CD14-positive monocyte (primary cell): Measurements from ENCODE around the gene TENM3. TPM values are rescaled to one million over a fixed set of nuclear protein-coding genes. Genes with fewer than 3 reads are reported as not detected.

Experiments used
- DNase-seq, 3 donors: peaks; one replicate each; pipeline ENCODE4 v3.0.0-alpha.2; 2011 to 2022
- H2AFZ ChIP-seq: 2 replicates; pipeline ENCODE4 v1.6.0; 2012; ENCODE audit warnings: mild to moderate bottlenecking, low read depth, low read length, inconsistent platforms; ENCODE audit not compliant: insufficient read depth, poor library complexity, severe bottlenecking
- H3K27ac ChIP-seq, 2 donors: 1 replicate in 1 of 2; 2 replicates in 1 of 2; pipeline ENCODE4 v1.5.1; 2012 to 2013; ENCODE audit warnings: low read length in 2 of 2, control low read depth in 1 of 2, inconsistent platforms in 1 of 2, low read depth in 1 of 2, mild to moderate bottlenecking in 1 of 2
- H3K27me3 ChIP-seq, 2 donors: one replicate each; pipeline versions ENCODE4 v1.6.0 to v1.6.1; 2011 to 2013; ENCODE audit warnings: low read length in 2 of 2; ENCODE audit not compliant: control insufficient read depth in 2 of 2, insufficient read depth in 2 of 2
- H3K36me3 ChIP-seq, 2 donors: replicated peaks in 1 of 2; 1 replicate in 1 of 2; 2 replicates in 1 of 2; pipeline versions ENCODE4 v1.5.1 to v1.6.1; 2012 to 2013; ENCODE audit warnings: low read length in 2 of 2, control low read depth in 1 of 2, inconsistent platforms in 1 of 2, mild to moderate bottlenecking in 1 of 2; ENCODE audit not compliant: insufficient read depth in 2 of 2, control insufficient read depth in 1 of 2
- H3K4me1 ChIP-seq, 2 donors: 1 replicate in 1 of 2; 2 replicates in 1 of 2; pipeline versions ENCODE4 v1.5.1 to v1.6.1; 2012 to 2013; ENCODE audit warnings: low read length in 2 of 2, control low read depth in 1 of 2, inconsistent platforms in 1 of 2, mild to moderate bottlenecking in 1 of 2, moderate library complexity in 1 of 2; ENCODE audit not compliant: insufficient read depth in 2 of 2, control insufficient read depth in 1 of 2
- H3K4me2 ChIP-seq: replicated peaks from 2 replicates; pipeline ENCODE3; 2012; ENCODE audit warnings: low read length, moderate library complexity, mild to moderate bottlenecking; ENCODE audit not compliant: poor library complexity, severe bottlenecking; ENCODE audit errors: extremely low read depth
- H3K4me3 ChIP-seq, 3 experiments: fragments of 200-600 bp in 1 of 3; sonication (generic) in 1 of 3; replicated peaks in 1 of 3; 1 replicate in 2 of 3; 2 replicates in 1 of 3; pipeline ENCODE4 v1.5.1; 2011 to 2013; ENCODE audit warnings: low read length in 3 of 3, mild to moderate bottlenecking in 3 of 3, control low read depth in 2 of 3, low read depth in 2 of 3, inconsistent platforms in 1 of 3, moderate library complexity in 1 of 3
- H3K79me2 ChIP-seq: 2 replicates; pipeline ENCODE4 v1.6.0; 2012; ENCODE audit warnings: mild to moderate bottlenecking, control low read depth, inconsistent platforms, low read length, moderate library complexity; ENCODE audit not compliant: insufficient read depth
- H3K9ac ChIP-seq: 2 replicates; pipeline ENCODE4 v1.6.0; 2017; ENCODE audit warnings: low read length, mild to moderate bottlenecking; ENCODE audit not compliant: insufficient read depth, poor library complexity, severe bottlenecking
- H3K9me3 ChIP-seq, 2 donors: replicated peaks in 1 of 2; 1 replicate in 1 of 2; 2 replicates in 1 of 2; pipeline versions ENCODE4 v1.5.1 to v1.6.1; 2012 to 2013; ENCODE audit warnings: low read length in 2 of 2, control low read depth in 1 of 2; ENCODE audit not compliant: control insufficient read depth in 1 of 2, insufficient read depth in 1 of 2
- H4K20me1 ChIP-seq: 2 replicates; pipeline ENCODE4 v1.6.0; 2012; ENCODE audit warnings: mild to moderate bottlenecking, low read length, control low read depth, moderate library complexity; ENCODE audit not compliant: insufficient read depth
- H3K27ac Mint-ChIP-seq, 7 donors: one replicate each; pipeline ENCODE4 v1.8.0; 2020; ENCODE audit warnings: mild to moderate bottlenecking in 7 of 7, mixed read lengths in 7 of 7, moderate library complexity in 6 of 7, inconsistent platforms in 2 of 7
- H3K27me3 Mint-ChIP-seq, 3 donors: one replicate each; pipeline ENCODE4 v1.8.0; 2021 to 2022; ENCODE audit warnings: low read depth in 3 of 3, mild to moderate bottlenecking in 3 of 3, mixed read lengths in 3 of 3, moderate library complexity in 3 of 3, inconsistent platforms in 1 of 3
- H3K36me3 Mint-ChIP-seq, 2 donors: one replicate each; pipeline ENCODE4 v1.8.0; 2020; ENCODE audit warnings: mixed read lengths in 2 of 2, inconsistent platforms in 1 of 2, mild to moderate bottlenecking in 1 of 2
- H3K4me1 Mint-ChIP-seq: one replicate; pipeline ENCODE4 v1.8.0; 2020; ENCODE audit warnings: mild to moderate bottlenecking, mixed read lengths
- H3K4me3 Mint-ChIP-seq, 2 donors: one replicate each; pipeline ENCODE4 v1.8.0; 2020; ENCODE audit warnings: mild to moderate bottlenecking in 2 of 2, mixed read lengths in 2 of 2, moderate library complexity in 1 of 2
- H3K9me3 Mint-ChIP-seq, 7 donors: one replicate each; pipeline ENCODE4 v1.8.0; 2020 to 2022; ENCODE audit warnings: mixed read lengths in 7 of 7, mild to moderate bottlenecking in 6 of 7, moderate library complexity in 6 of 7, inconsistent platforms in 2 of 7
- WGBS: methylation state at CpG from one replicate; pipeline ENCODE4 v1.1.5; 2013; ENCODE audit warnings: missing lambda C conversion rate; ENCODE audit not compliant: insufficient coverage; 5-methylcytosine and 5-hydroxymethylcytosine counted together
- intact Hi-C, 2 donors: fragments of 100-400 bp; cut with micrococcal nuclease; formaldehyde crosslinking; loops; one replicate each; pipeline versions ENCODE4 v1.15.0 to v1.15.1; 2023
- polyA plus RNA-seq, 3 donors: library from polyadenylated mRNA; depleted of rRNA in 1 of 3; unstranded in 2 of 3; stranded (reverse) in 1 of 3; fragments of 300-500 nt in 2 of 3; fragments of >200 nt in 1 of 3; fragmentation: Illumina TruSeq in 2 of 3; gene quantifications; 1 replicate in 2 of 3; 2 replicates in 1 of 3; pipeline ENCODE4 v1.2.3, GENCODE V29; 2012 to 2021
- TF ChIP-seq, protein P1 (sequence below): fragments of 200-600 bp; IDR thresholded peaks from one replicate; pipeline ENCODE4 v1.8.0; 2022; ENCODE audit warnings: antibody characterized with exemption, mild to moderate bottlenecking

Gene TENM3
- polyA plus RNA-seq, 3 donors = not detected

- no peak overlapping the region for H3K27ac Mint-ChIP-seq
- WGBS = 85% methylated on average over 5 of the region's 10 CpGs
- no peak for DNase-seq
- Histone ChIP-seq H3K4me2 (no peak overlapping the region), H3K27me3 (no peaks in the 10 kb centered on the region), H3K4me3 (no peak overlapping the region), H3K36me3 (no peaks in the 10 kb centered on the region), H3K79me2 (no peaks in the 10 kb centered on the region), H3K9ac (no peak overlapping the region), H3K9me3 (peaks cover 0 to 4% of the 10 kb centered on the region in 2 donors), H4K20me1 (no peaks in the 10 kb centered on the region), H2AFZ (no peak overlapping the region), H3K27ac (no peak overlapping the region), H3K4me1 (no peaks in the 10 kb centered on the region)
- TF ChIP-seq, protein P1, sequence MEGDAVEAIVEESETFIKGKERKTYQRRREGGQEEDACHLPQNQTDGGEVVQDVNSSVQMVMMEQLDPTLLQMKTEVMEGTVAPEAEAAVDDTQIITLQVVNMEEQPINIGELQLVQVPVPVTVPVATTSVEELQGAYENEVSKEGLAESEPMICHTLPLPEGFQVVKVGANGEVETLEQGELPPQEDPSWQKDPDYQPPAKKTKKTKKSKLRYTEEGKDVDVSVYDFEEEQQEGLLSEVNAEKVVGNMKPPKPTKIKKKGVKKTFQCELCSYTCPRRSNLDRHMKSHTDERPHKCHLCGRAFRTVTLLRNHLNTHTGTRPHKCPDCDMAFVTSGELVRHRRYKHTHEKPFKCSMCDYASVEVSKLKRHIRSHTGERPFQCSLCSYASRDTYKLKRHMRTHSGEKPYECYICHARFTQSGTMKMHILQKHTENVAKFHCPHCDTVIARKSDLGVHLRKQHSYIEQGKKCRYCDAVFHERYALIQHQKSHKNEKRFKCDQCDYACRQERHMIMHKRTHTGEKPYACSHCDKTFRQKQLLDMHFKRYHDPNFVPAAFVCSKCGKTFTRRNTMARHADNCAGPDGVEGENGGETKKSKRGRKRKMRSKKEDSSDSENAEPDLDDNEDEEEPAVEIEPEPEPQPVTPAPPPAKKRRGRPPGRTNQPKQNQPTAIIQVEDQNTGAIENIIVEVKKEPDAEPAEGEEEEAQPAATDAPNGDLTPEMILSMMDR = no peak
- peaks cover 3 to 14% (median 8%) of the 10 kb centered on the region in 7 donors for H3K9me3 Mint-ChIP-seq
- intact Hi-C loops = no loop called here
- peaks cover 0 to 5% (median 2%) of the 10 kb centered on the region in 3 donors for H3K27me3 Mint-ChIP-seq
- no peaks in the 10 kb centered on the region for H3K4me1 Mint-ChIP-seq
- no peaks in the 10 kb centered on the region for H3K36me3 Mint-ChIP-seq
- no peak overlapping the region for H3K4me3 Mint-ChIP-seq
Observed at GRCh38 chr4:182245541-182246215, 2.5 kb downstream of the TENM3 start.

GRCh38 chr4:182246401-182247205 lies 3.4 kb downstream of the TENM3 start:
- no peaks in the 10 kb centered on the region for H3K36me3 Mint-ChIP-seq
- Histone ChIP-seq H3K4me1 (no peaks in the 10 kb centered on the region), H3K4me3 (no peak overlapping the region)

More at GRCh38 chr4:182246401-182247205, 3.4 kb downstream of the TENM3 start:
- Mint-ChIP-seq H3K27me3 (peaks cover 0 to 5% (median 2%) of the 10 kb centered on the region in 3 donors), H3K27ac (no peak overlapping the region), H3K4me1 (no peaks in the 10 kb centered on the region), H3K9me3 (peaks cover 3 to 14% (median 11%) of the 10 kb centered on the region in 7 donors), H3K4me3 (no peak overlapping the region)
- TF ChIP-seq, protein P1 = no peak
- H3K79me2 ChIP-seq = no peaks in the 10 kb centered on the region
- H3K27ac ChIP-seq = no peak overlapping the region
- H3K27me3 ChIP-seq = no peaks in the 10 kb centered on the region
- H3K36me3 ChIP-seq = no peaks in the 10 kb centered on the region
- H3K9me3 ChIP-seq = peaks cover 4 to 5% of the 10 kb centered on the region in 2 donors
- no peaks in the 10 kb centered on the region for H4K20me1 ChIP-seq
- no peak overlapping the region for H2AFZ ChIP-seq
- 76% methylated on average over 23 of the region's 27 CpGs for WGBS
- intact Hi-C loops = no loop called here
- H3K9ac ChIP-seq = no peak overlapping the region
- H3K4me2 ChIP-seq = no peak overlapping the region
- no peak for DNase-seq
